OCI-LY1 (cell line): ENCODE results near the gene CACNA2D3.

Experiments used
- EZH2 ChIP-seq: fragments of 200-600 bp; sonication (generic), shearing (Covaris generic); IDR thresholded peaks from 2 replicates; pipeline ENCODE4 v1.8.0; 2017; ENCODE audit warnings: borderline replicate concordance, mixed run types, mild to moderate bottlenecking, antibody characterized with exemption, low read length, moderate library complexity, mixed read lengths
- TF ChIP-seq, protein P1 (sequence below): fragments of 200-600 bp; sonication (generic), shearing (Covaris generic); IDR thresholded peaks from 2 replicates; pipeline ENCODE4 v1.5.1; 2017; ENCODE audit warnings: mild to moderate bottlenecking, antibody characterized with exemption, low read length, moderate library complexity, mixed read lengths

DNA sequence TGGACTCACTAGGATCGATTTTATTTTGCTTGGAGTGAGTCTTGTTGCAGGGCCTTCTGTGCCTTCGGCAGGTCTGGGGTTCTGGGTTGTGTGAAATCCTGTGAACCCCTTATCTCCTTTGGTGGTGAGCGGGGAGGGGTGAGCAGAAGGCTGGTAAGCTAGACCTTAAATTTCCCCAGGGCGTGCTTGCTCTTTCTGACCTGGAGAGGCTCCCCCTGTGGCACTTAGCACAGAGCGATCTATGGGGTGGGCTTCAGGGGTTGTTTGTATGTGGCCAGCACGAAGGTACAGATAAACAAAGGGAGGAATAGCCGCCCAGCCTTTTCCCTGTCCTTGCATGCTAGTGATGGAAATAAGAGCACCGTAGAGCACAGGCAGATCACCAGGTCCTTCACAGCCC, 11.8 kb downstream of the CACNA2D3 start:
- TF ChIP-seq EZH2 = no peak
- TF ChIP-seq, protein P1, sequence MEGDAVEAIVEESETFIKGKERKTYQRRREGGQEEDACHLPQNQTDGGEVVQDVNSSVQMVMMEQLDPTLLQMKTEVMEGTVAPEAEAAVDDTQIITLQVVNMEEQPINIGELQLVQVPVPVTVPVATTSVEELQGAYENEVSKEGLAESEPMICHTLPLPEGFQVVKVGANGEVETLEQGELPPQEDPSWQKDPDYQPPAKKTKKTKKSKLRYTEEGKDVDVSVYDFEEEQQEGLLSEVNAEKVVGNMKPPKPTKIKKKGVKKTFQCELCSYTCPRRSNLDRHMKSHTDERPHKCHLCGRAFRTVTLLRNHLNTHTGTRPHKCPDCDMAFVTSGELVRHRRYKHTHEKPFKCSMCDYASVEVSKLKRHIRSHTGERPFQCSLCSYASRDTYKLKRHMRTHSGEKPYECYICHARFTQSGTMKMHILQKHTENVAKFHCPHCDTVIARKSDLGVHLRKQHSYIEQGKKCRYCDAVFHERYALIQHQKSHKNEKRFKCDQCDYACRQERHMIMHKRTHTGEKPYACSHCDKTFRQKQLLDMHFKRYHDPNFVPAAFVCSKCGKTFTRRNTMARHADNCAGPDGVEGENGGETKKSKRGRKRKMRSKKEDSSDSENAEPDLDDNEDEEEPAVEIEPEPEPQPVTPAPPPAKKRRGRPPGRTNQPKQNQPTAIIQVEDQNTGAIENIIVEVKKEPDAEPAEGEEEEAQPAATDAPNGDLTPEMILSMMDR = no peak
